Activated naive CD4-positive, alpha-beta T cell treated with anti-CD3 and anti-CD28 coated beads, Interleukin-2, amount 50 U/mL, for 72 hours (primary cell): ENCODE results near the gene CCNG2. TPM values are rescaled to one million over a fixed set of nuclear protein-coding genes. Genes with fewer than 3 reads are reported as not detected.

Source experiments
- ATAC-seq, 2 donors: fragments of 150-1000 bp; cut with Tn5 transposase; 2 replicates each; pipeline ENCODE4 v1.10.0; 2021; ENCODE audit warnings: mild to moderate bottlenecking in 2 of 2, moderate library complexity in 2 of 2
- DNase-seq, 2 donors: peaks; one replicate each; pipeline ENCODE4 v3.0.0; 2021 to 2022; ENCODE audit warnings: low spot score in 2 of 2
- H3K27ac Mint-ChIP-seq, 2 donors: one replicate each; pipeline ENCODE4 v1.8.0; 2022; ENCODE audit warnings: mild to moderate bottlenecking in 2 of 2, mixed read lengths in 2 of 2
- H3K36me3 Mint-ChIP-seq, 2 donors: one replicate each; pipeline ENCODE4 v1.8.0; 2022; ENCODE audit warnings: mixed read lengths in 2 of 2
- H3K9me3 Mint-ChIP-seq, 2 donors: one replicate each; pipeline ENCODE4 v1.8.0; 2022; ENCODE audit warnings: mixed read lengths in 2 of 2
- total RNA-seq, 2 donors: library from RNA; stranded (reverse); gene quantifications; one replicate each; pipeline ENCODE4 v1.2.3, GENCODE V29; 2022

Gene CCNG2
- total RNA-seq, 2 donors from 2014 or later: 43.4 to 49.8 TPM

DNA sequence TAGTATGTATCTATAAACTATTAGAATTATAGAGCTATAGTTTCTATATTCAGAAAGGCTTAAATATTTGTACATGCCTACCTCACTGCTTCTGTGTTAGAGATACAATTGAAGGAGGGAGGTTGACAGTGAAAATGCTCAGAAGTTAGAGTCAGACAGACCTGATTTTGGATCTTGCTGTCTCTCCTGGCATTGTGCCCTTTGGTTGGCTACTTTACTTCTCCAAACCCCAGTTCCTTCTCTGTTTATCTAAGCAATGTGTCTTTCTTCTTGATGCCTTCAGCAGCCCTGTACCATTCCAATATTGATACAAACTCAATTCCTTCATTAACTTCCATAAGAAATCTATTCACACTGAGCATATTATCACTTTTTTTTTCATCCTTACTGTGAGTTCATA lies 28.7 kb downstream of the CCNG2 start:
- DNase-seq: no peak
- no peaks in the 10 kb centered on the region for H3K36me3 Mint-ChIP-seq
- H3K27ac Mint-ChIP-seq: no peak overlapping the region

DNA sequence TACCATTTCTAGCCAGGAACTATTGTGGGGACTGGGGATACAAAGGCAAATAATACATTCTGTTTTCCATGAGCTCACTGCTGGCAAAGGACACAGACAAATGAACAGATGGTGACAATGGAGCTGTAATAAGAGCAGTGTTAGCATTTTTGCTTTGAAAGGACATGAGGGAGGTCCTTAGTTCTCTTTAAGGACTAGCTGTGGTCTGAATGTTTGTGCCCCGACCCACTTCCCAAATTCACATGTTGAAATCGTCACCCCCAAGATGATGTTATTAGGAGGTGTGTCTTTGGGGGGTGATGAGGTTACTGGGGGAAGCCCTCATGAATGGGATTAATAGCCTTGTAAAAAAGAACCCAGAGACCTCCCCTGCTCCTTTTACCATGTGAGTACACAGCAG lies 30.3 kb downstream of the CCNG2 start:
- ATAC-seq: no peak
- Mint-ChIP-seq H3K27ac (no peak overlapping the region), H3K36me3 (no peaks in the 10 kb centered on the region), H3K9me3 (no peaks in the 10 kb centered on the region)
- no peak for DNase-seq

More for the DNA sequence above, 28.7 kb downstream of the CCNG2 start:
- ATAC-seq: no peak
- H3K9me3 Mint-ChIP-seq: no peaks in the 10 kb centered on the region

DNA sequence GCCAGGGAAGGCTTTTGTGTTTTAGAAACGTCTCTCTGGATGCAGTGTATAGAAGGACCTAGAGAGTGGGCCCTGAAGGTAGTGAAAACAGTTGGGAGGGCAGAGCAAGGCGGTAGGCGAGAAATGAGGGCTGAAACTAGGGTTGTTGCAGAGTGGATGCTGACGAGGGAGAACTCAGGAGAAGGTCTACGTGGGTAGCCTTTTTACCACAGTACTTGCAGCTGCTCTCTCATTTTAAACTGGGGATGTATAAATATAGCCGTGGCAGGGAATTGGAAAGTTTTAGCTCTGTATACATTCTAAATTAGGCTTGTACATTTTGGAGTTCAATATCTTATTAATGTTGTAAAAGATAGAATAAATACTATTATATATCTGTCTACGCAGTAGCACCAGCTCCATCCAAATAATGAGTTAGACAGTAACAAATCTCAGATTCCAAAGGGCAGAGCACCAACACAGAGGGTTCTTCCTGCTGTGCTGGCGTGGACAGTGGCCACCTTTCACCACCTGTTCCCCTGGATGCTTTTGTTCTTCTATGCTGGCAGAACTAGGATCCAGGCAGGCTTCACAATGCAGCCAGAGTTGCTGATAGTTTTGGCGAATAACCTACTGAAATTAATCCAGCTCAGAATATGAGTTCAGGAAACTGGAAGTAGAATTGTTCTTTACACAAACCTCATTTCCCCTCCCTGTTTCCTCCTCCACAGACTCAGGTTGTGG lies 31.7 kb downstream of the CCNG2 start:
- DNase-seq (no peak), ATAC-seq (no peak)
- H3K36me3 Mint-ChIP-seq: peaks cover 0 to 5% of the 10 kb centered on the region in 2 donors
- no peak overlapping the region for H3K27ac Mint-ChIP-seq
- H3K9me3 Mint-ChIP-seq: no peaks in the 10 kb centered on the region

DNA sequence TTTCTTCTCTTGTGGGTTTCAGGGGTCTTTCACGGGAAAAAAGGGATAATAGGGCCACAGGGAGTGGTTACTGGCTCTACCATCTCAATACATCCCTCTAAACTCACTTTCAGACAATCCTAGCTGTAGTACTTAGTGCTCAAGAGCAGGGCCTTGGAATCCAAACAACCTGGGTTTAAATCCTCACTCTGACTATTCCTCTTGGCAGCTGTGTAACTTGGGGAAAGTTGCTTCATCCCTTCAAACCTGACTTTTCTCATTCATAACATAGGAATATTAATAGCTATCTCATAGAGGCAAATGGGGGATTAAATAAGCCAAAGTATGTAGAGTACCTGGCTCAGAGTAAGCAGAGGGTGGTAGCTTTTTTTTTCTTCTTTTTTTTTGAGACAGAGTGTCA lies 32.4 kb downstream of the CCNG2 start:
- H3K36me3 Mint-ChIP-seq: peaks cover 0 to 5% of the 10 kb centered on the region in 2 donors
- DNase-seq: no peak
- H3K27ac Mint-ChIP-seq: no peak overlapping the region
- no peak for ATAC-seq
- H3K9me3 Mint-ChIP-seq: no peaks in the 10 kb centered on the region

DNA sequence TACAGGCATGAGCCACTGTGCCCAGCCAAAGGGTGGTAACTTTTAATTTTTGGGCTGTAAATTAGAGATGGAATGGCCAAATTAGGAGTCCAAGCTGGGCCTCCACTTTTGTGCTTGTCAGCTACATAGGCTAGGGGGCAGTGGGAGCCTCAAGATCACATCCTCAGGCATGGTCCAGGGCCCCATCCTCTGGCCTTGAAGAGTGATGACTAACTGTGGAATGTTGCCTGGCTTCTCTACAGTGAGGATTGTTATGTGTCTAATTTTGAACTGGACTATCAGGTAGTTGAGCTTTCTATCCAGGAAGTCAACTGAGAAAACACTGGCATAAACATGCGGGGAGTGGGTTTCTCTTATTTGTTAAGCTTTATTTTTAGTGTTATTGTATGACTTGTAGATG lies 33.0 kb downstream of the CCNG2 start:
- DNase-seq (no peak), ATAC-seq (no peak)
- Mint-ChIP-seq H3K27ac (no peak overlapping the region), H3K36me3 (peaks cover 0 to 5% of the 10 kb centered on the region in 2 donors), H3K9me3 (no peaks in the 10 kb centered on the region)

DNA sequence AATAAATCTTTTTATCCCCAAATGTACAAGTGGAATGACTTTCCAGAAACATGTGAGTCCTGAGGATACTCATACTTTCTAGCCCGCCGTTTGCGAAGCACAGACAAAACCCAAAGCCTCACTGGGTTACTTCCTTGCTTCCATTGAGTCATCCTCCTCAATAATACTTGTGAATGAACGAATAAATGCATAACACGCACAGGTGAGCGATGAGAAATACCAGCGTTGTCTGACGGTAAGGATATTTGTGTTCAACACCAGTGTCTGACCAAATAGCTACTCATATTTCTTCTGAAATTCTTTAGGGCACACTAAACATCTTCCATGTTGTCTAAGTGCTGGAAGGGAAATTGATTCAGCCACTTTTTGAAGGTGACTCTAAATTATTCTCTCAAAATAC lies 36.0 kb downstream of the CCNG2 start:
- H3K9me3 Mint-ChIP-seq: no peaks in the 10 kb centered on the region
- ATAC-seq (no peak), DNase-seq (no peak)
- peak overlapping the region; percentile 26 to 74 for H3K27ac Mint-ChIP-seq
- H3K36me3 Mint-ChIP-seq: peaks cover 0 to 5% of the 10 kb centered on the region in 2 donors

DNA sequence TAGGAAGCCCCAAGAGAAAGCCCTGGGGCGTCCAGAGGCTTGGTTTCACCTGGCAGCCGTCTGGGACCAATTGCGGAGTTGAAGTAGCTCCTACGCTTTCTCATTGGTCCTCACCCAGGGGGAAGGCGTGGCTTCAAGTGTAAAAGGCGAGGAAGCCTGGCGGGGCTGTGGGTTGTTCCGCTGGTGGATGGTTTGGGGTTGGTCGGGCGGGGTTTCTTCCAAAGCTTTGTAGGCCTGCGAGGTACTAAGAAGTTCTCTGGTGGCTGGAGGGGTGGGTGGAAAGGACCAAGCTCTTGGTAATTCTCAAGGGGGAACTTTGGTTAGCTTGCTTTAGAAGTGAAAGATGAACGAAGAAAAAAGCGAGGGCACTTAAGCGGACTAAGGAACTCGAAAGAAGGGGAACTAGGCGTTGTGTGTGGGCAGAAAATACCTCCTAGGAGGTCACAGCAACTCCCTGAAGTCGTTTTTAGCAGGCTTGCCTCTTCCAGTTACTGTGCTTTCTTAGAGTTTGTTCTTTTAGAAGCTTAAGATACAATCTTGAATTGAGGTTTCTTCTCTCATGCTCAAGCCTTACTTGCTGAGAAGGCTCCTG lies 36.6 kb downstream of the CCNG2 start:
- Mint-ChIP-seq H3K27ac (peak overlapping the region; percentile 26 to 74), H3K36me3 (peaks cover 0 to 5% of the 10 kb centered on the region in 2 donors), H3K9me3 (no peaks in the 10 kb centered on the region)
- peak; percentile 97 to 99 for ATAC-seq
- DNase-seq: peak; percentile 62 to 79

DNA sequence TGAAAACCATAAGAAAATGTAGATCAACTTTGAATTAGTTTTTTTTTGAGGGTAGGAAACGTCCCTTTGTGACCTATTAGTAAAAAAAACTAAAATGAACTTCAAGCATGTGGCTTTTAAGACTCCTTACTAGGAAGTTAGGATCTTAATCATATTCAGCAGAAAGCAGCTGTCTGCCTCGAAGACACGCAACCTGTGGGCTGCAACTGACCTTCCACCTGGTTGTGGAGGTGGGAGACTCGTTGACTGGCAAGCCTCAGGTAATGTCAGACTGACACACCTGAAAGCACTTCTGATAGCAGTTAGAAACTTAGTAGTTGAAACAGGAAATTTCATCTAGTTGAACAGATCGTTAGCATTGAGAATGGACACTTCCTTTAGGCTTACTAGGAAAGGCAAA lies 37.4 kb downstream of the CCNG2 start:
- Mint-ChIP-seq H3K9me3 (no peaks in the 10 kb centered on the region), H3K36me3 (peaks cover 0 to 5% of the 10 kb centered on the region in 2 donors), H3K27ac (no peak overlapping the region)
- ATAC-seq (no peak), DNase-seq (no peak)

DNA sequence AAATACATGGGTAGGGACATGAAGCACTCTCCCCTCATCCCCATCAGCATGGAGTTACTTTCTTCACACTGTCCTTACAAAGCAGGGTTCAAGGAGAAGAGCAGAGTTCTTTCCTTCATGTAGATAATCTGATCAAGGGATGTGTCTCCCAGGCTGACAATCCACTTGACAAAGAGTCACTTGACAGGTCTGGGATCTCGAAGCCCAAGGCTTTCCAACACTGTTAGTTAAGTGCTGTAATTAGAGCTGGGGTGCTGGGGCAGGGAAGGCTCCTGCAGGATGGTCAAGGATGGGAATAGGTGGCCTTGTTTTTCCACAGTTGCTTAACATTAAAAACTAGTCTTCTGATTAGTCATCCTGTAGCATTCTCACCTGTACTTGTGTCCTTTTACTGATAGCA lies 38.0 kb downstream of the CCNG2 start:
- H3K36me3 Mint-ChIP-seq: peaks cover 0 to 5% of the 10 kb centered on the region in 2 donors
- H3K9me3 Mint-ChIP-seq: no peaks in the 10 kb centered on the region
- ATAC-seq: no peak
- no peak for DNase-seq
- no peak overlapping the region for H3K27ac Mint-ChIP-seq

DNA sequence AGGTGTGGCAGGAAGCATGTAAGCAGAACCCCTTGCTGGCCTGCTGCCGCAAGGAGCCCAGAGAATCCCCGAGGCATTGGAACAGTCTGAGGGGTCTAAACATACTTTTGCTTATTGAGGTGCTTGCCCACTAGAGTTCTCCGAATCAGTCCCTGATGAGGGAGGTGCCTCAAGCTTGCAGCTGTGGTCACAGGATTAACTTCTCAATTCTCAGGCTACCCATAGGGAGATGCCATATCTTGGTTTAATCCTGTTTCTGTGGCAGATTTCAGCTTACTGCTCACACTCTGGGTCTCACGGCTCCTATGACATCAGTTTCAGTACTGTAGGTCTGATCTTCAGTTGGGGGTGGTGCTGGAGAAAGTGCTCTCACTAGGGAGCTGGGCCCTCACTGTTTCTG lies 39.9 kb downstream of the CCNG2 start:
- DNase-seq (no peak), ATAC-seq (peak; percentile 7 to 29)
- peaks cover 0 to 5% of the 10 kb centered on the region in 2 donors for H3K36me3 Mint-ChIP-seq
- no peaks in the 10 kb centered on the region for H3K9me3 Mint-ChIP-seq
- H3K27ac Mint-ChIP-seq: no peak overlapping the region

DNA sequence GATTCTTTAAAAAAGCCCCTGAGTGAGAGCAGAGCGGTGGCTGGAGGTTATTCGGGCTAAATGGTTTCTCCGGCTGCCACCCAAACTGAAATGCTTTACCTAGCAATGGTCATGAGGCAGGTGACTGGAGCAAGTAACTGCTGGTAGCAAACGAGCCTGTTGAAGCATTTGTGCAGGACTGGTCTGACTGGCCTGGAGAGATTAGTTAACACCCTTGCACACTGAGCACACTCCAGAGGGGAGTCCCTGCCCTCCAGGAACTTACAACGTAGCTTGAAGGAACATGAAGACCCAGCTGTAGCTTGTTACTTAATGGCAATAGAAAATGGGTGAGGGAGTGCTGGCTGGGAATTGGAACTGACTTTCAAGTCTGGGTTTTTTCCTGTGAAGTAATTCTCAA lies 40.4 kb downstream of the CCNG2 start:
- Mint-ChIP-seq H3K36me3 (peaks cover 0 to 5% of the 10 kb centered on the region in 2 donors), H3K9me3 (no peaks in the 10 kb centered on the region), H3K27ac (no peak overlapping the region)
- no peak for ATAC-seq
- no peak for DNase-seq

DNA sequence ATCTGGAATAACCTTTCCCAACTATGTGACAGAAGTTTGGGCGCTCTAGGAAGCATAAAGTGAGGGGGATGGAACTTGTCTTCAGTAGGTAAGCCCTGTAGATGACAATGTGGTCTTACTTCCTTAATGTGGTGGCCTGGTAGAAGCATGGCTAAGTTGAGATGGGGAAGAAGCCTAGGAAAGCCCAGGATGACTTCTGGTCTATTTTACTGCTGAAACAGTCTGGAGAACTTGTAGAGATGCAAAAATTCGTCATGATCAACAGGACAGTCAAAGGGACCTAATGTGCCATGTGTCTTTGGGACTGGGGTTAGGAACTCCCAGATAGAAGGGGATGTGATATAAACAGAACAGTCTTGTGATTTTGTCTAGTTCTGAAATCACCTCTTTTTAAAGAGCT lies 40.8 kb downstream of the CCNG2 start:
- DNase-seq (no peak), ATAC-seq (no peak)
- Mint-ChIP-seq H3K36me3 (peaks cover 0 to 5% of the 10 kb centered on the region in 2 donors), H3K9me3 (no peaks in the 10 kb centered on the region), H3K27ac (no peak overlapping the region)

DNA sequence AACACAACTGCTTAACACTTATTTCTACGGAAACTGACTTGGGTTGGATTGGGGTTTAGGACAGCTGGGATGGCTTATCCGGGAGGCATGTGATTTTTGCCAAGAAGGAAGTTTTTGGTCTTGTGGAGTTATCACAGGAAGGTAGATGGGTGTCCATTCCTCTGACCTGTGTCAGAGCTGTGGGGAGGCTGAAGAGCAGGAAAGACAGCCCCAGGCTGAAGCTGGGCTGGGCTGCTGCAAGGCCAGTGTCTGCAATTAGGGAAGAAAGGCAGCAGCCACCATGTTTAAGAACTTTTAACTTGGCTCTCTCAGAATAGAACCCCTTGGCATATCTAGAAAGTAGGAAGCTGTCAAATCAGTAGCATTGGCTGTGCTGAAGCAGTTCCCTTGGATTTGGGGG lies 42.3 kb downstream of the CCNG2 start:
- Mint-ChIP-seq H3K9me3 (no peaks in the 10 kb centered on the region), H3K27ac (no peak overlapping the region), H3K36me3 (no peaks in the 10 kb centered on the region)
- DNase-seq (no peak), ATAC-seq (no peak)

DNA sequence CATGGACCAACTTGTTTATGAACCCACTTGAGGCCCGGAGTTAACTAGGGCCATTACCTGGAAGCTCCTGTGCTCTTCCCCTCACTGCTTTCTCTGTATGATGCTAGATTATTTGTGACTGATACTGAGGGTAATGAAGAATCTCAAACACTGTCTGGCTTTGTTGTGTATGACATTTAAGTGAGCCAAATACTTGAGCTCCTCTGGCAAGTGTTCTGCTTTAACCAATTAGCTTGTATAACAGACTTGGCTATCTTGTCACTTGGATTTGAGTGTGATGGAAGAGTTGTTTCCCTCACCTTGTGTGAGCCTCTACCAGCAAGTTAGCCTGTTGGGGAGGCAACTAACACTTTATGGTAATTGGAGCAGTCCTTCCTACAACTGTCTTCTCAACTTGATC lies 42.7 kb downstream of the CCNG2 start:
- ATAC-seq (no peak), DNase-seq (no peak)
- H3K9me3 Mint-ChIP-seq: no peaks in the 10 kb centered on the region
- H3K36me3 Mint-ChIP-seq: no peaks in the 10 kb centered on the region
- no peak overlapping the region for H3K27ac Mint-ChIP-seq

DNA sequence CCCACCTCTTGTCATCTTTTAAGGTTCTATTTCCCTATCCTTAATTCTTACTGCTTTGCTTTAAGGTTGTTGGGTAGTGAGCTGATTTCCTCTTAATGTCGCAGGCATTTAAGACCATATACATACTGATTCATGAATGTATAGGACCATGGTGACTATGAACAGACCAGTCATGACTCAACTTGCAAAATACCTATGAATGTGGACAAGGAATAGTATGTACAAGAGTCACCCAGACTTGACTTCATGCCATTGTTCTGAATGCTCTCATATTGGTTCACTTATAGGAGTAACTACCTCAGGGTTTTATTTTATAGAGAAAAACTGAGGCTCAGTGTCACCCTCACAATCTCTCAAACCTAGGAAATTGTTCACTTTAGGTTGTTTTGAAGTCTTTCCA lies 44.3 kb downstream of the CCNG2 start:
- no peaks in the 10 kb centered on the region for H3K9me3 Mint-ChIP-seq
- no peak overlapping the region for H3K27ac Mint-ChIP-seq
- DNase-seq (no peak), ATAC-seq (peak in 1 of 2 donors; percentile 27)
- no peaks in the 10 kb centered on the region for H3K36me3 Mint-ChIP-seq

DNA sequence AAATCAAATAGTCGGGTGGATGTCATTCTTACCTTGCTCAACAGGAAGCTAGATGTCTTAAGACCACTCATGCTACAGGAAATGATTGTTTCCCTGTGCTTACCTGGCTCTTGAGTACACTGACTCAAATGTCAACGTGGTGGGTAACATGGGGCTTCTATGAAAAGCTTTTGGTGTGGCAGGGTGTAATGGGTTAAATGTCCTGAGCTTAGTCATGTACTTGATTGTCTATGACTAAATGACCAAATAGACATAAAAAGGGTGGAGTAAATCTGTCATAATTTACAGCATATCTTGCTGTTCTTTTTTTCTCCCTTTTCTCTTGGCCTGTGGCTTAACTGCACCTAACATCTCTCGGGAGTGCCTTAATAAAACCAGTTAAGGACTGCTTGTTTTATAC lies 44.9 kb downstream of the CCNG2 start:
- H3K27ac Mint-ChIP-seq: no peak overlapping the region
- H3K36me3 Mint-ChIP-seq: no peaks in the 10 kb centered on the region
- peak; percentile 65 to 86 for ATAC-seq
- DNase-seq: no peak
- H3K9me3 Mint-ChIP-seq: no peaks in the 10 kb centered on the region

DNA sequence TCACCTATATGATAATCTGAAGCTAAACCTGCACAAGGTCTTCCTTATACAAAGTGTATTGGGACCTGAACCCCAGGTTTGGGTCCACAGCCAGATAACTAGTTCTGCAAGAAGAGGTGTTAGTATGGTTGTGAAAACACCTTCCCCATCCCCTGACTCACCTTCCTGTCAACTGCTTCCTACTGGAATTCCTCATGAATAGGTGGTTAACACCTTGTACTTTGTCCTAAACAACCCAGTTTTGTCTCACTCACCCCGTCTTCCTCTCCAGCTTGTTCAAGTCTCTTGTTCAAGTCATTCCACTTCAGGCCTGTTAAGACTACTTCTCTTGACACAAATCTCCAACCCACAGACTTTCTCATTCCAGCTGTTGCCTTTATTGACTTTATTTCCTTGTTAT lies 45.5 kb downstream of the CCNG2 start:
- Mint-ChIP-seq H3K27ac (peak overlapping the region; percentile 12 to 40), H3K9me3 (no peaks in the 10 kb centered on the region), H3K36me3 (no peaks in the 10 kb centered on the region)
- no peak for DNase-seq
- no peak for ATAC-seq
